ENCODE measurements around the gene EPB42.

DNA sequence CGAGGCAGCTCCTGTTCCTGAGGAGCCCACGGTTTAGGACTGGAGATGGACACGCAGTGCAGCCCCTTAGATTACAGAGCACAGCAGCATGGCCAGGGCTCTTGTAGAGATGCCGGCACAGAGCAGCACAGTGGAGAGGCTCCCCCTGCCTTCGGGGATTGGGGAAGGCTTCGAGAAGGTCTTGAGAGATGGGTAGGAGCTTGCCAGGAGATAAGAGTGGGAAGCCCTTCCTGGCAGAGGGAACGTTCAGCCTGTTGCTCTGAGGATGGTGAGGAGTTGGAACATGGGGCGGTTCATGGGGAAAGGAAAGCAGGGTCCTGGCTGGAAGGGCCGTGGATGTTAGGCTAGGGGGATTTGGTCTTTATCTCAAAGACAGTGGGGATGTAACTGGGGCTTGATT lies 10.0 kb downstream of the EPB42 start:
- no peak for TF ChIP-seq EZH2 (IDR thresholded peaks at IDR 0.05; ENCODE audit: low read length, unreplicated experiment)
- TF ChIP-seq, protein P1, sequence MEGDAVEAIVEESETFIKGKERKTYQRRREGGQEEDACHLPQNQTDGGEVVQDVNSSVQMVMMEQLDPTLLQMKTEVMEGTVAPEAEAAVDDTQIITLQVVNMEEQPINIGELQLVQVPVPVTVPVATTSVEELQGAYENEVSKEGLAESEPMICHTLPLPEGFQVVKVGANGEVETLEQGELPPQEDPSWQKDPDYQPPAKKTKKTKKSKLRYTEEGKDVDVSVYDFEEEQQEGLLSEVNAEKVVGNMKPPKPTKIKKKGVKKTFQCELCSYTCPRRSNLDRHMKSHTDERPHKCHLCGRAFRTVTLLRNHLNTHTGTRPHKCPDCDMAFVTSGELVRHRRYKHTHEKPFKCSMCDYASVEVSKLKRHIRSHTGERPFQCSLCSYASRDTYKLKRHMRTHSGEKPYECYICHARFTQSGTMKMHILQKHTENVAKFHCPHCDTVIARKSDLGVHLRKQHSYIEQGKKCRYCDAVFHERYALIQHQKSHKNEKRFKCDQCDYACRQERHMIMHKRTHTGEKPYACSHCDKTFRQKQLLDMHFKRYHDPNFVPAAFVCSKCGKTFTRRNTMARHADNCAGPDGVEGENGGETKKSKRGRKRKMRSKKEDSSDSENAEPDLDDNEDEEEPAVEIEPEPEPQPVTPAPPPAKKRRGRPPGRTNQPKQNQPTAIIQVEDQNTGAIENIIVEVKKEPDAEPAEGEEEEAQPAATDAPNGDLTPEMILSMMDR (conservative IDR thresholded peaks at IDR 0.05; ENCODE audit: low read depth, low read length) = no peak

All from PC-3 (cell line).